NK-92 (cell line): ENCODE data around the gene EPHB1.

Source experiments
- DNase-seq: peaks from one replicate; lab custom pipeline; 2025; ENCODE audit not compliant: unreplicated experiment; lab: John Stamatoyannopoulos, UW

The EPHB1 gene

GRCh38 chr3:135076341-135076740, 281.3 kb downstream of the EPHB1 start:
- no peak for DNase-seq

GRCh38 chr3:135077186-135077585, 282.1 kb downstream of the EPHB1 start:
- no peak for DNase-seq

- DNase-seq = no peak
These were observed 283.2 kb downstream of the EPHB1 start for GRCh38 chr3:135078283-135078682.

GRCh38 chr3:135079095-135079494, 284.0 kb downstream of the EPHB1 start:
- no peak for DNase-seq

GRCh38 chr3:135081451-135081850, 286.4 kb downstream of the EPHB1 start:
- DNase-seq = no peak

GRCh38 chr3:135081856-135082434, 286.9 kb downstream of the EPHB1 start:
- no peak for DNase-seq

- DNase-seq = no peak
These were observed 287.6 kb downstream of the EPHB1 start for GRCh38 chr3:135082706-135083105.

- no peak for DNase-seq
These were observed 288.1 kb downstream of the EPHB1 start for GRCh38 chr3:135083179-135083578.

- no peak for DNase-seq
These were observed 288.7 kb downstream of the EPHB1 start for GRCh38 chr3:135083756-135084155.

- no peak for DNase-seq
These were observed 289.3 kb downstream of the EPHB1 start for GRCh38 chr3:135084405-135084804.

- no peak for DNase-seq
These were observed 289.9 kb downstream of the EPHB1 start for GRCh38 chr3:135084976-135085375.

GRCh38 chr3:135085652-135086436, 290.8 kb downstream of the EPHB1 start:
- no peak for DNase-seq

GRCh38 chr3:135087782-135088181, 292.7 kb downstream of the EPHB1 start:
- no peak for DNase-seq

- no peak for DNase-seq
These were observed 294.4 kb downstream of the EPHB1 start for GRCh38 chr3:135089451-135089850.

- DNase-seq = no peak
These were observed 295.1 kb downstream of the EPHB1 start for GRCh38 chr3:135090020-135090717.

GRCh38 chr3:135091946-135092345, 296.9 kb downstream of the EPHB1 start:
- no peak for DNase-seq

GRCh38 chr3:135093121-135093520, 298.1 kb downstream of the EPHB1 start:
- DNase-seq = no peak

- no peak for DNase-seq
These were observed 302.4 kb downstream of the EPHB1 start for GRCh38 chr3:135097276-135097946.

GRCh38 chr3:135099734-135100355, 304.8 kb downstream of the EPHB1 start:
- no peak for DNase-seq

GRCh38 chr3:135100366-135100765, 305.3 kb downstream of the EPHB1 start:
- DNase-seq = no peak

GRCh38 chr3:135103917-135104316, 308.9 kb downstream of the EPHB1 start:
- no peak for DNase-seq
